ENCODE measurements around the gene LRRC4C.

LRRC4C gene

GRCh38 chr11:41250408-41250935 is 209.0 kb downstream of the LRRC4C start:
- Histone ChIP-seq H3K9me3 (ENCODE audit: control insufficient read depth, low read length) (no peaks in the 10 kb centered on the region), H3K4me3 (ENCODE audit: low read length) (no peak overlapping the region), H3K36me3 (ENCODE audit: control insufficient read depth, insufficient read depth, low read length, severe bottlenecking) (no peaks in the 10 kb centered on the region), H3K27me3 (replicated peaks; ENCODE audit: control insufficient read depth, insufficient read depth, low read length) (no peaks in the 10 kb centered on the region), H3K9ac (ENCODE audit: low read length) (no peak overlapping the region), H3K4me1 (ENCODE audit: control insufficient read depth, insufficient read depth, low read length) (peaks cover 1% of the 10 kb centered on the region)
- DNase-seq (ENCODE audit: low read depth), result no peak

GRCh38 chr11:41247621-41248020 is 211.8 kb downstream of the LRRC4C start:
- Histone ChIP-seq H3K27me3 (replicated peaks; ENCODE audit: control insufficient read depth, insufficient read depth, low read length) (no peaks in the 10 kb centered on the region), H3K36me3 (ENCODE audit: control insufficient read depth, insufficient read depth, low read length, severe bottlenecking) (no peaks in the 10 kb centered on the region), H3K4me1 (ENCODE audit: control insufficient read depth, insufficient read depth, low read length) (peaks cover 6% of the 10 kb centered on the region), H3K9ac (ENCODE audit: low read length) (no peak overlapping the region), H3K9me3 (ENCODE audit: control insufficient read depth, low read length) (no peaks in the 10 kb centered on the region), H3K4me3 (ENCODE audit: low read length) (no peak overlapping the region)
- no peak for DNase-seq (ENCODE audit: low read depth)

DNA sequence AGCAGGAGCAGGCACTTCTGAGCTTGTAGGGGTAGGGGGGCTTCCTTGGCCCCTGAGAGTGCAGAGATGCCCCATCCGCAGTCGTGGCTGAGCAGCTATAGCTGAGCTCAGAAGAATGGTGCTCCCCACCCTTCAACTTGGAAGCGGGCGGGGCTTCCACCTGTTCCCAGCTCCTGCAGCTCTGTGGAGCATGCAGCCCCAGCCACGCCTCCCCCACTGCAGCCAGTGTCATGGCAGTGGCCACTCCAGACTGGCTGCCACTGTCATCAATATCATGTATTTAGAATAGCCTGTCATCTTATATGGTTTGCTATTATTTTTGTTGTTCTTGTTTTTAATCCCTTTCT is 213.1 kb downstream of the LRRC4C start:
- Histone ChIP-seq H3K4me1 (ENCODE audit: control insufficient read depth, insufficient read depth, low read length) (peaks cover 6% of the 10 kb centered on the region), H3K36me3 (ENCODE audit: control insufficient read depth, insufficient read depth, low read length, severe bottlenecking) (no peaks in the 10 kb centered on the region), H3K9me3 (ENCODE audit: control insufficient read depth, low read length) (no peaks in the 10 kb centered on the region), H3K4me3 (ENCODE audit: low read length) (no peak overlapping the region), H3K9ac (ENCODE audit: low read length) (no peak overlapping the region), H3K27me3 (replicated peaks; ENCODE audit: control insufficient read depth, insufficient read depth, low read length) (no peaks in the 10 kb centered on the region)
- DNase-seq (ENCODE audit: low read depth), result no peak

GRCh38 chr11:41245704-41246398 is 213.6 kb downstream of the LRRC4C start:
- H3K9me3 ChIP-seq (ENCODE audit: control insufficient read depth, low read length), result no peaks in the 10 kb centered on the region
- no peak overlapping the region for H3K4me3 ChIP-seq (ENCODE audit: low read length)
- no peaks in the 10 kb centered on the region for H3K27me3 ChIP-seq (replicated peaks; ENCODE audit: control insufficient read depth, insufficient read depth, low read length)
- peaks cover 6% of the 10 kb centered on the region for H3K4me1 ChIP-seq (ENCODE audit: control insufficient read depth, insufficient read depth, low read length)
- DNase-seq (ENCODE audit: low read depth), result no peak
- H3K36me3 ChIP-seq (ENCODE audit: control insufficient read depth, insufficient read depth, low read length, severe bottlenecking), result no peaks in the 10 kb centered on the region
- H3K9ac ChIP-seq (ENCODE audit: low read length), result no peak overlapping the region

DNA sequence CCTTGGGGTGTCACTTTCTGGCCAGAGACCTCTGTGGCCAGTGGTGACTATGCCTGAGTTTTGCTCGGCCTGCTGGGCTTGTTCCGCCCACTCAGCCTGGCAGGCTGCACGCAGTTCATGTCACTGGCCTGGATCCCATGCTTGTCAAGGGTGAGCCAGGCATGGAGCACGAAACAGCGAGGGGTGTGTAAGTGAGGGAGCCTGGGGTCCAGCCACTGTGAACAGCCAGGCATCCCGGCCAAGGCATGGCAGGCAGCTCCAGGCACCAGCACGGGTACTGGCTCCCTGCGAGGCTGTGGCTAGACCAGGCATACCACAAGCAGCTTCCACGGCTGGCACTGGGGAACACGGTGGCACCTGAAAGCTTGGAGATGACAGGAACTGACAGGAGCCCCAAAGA is 214.3 kb downstream of the LRRC4C start:
- Histone ChIP-seq H3K4me1 (ENCODE audit: control insufficient read depth, insufficient read depth, low read length) (peaks cover 6% of the 10 kb centered on the region), H3K9me3 (ENCODE audit: control insufficient read depth, low read length) (no peaks in the 10 kb centered on the region), H3K4me3 (ENCODE audit: low read length) (no peak overlapping the region), H3K36me3 (ENCODE audit: control insufficient read depth, insufficient read depth, low read length, severe bottlenecking) (no peaks in the 10 kb centered on the region), H3K9ac (ENCODE audit: low read length) (no peak overlapping the region), H3K27me3 (replicated peaks; ENCODE audit: control insufficient read depth, insufficient read depth, low read length) (no peaks in the 10 kb centered on the region)
- no peak for DNase-seq (ENCODE audit: low read depth)

- DNase-seq (ENCODE audit: low read depth), result no peak
- Histone ChIP-seq H3K9me3 (ENCODE audit: control insufficient read depth, low read length) (no peaks in the 10 kb centered on the region), H3K9ac (ENCODE audit: low read length) (no peak overlapping the region), H3K27me3 (replicated peaks; ENCODE audit: control insufficient read depth, insufficient read depth, low read length) (no peaks in the 10 kb centered on the region), H3K4me3 (ENCODE audit: low read length) (no peak overlapping the region), H3K36me3 (ENCODE audit: control insufficient read depth, insufficient read depth, low read length, severe bottlenecking) (no peaks in the 10 kb centered on the region), H3K4me1 (ENCODE audit: control insufficient read depth, insufficient read depth, low read length) (no peaks in the 10 kb centered on the region)
Observed at GRCh38 chr11:41237382-41237781, 222.1 kb downstream of the LRRC4C start.

GRCh38 chr11:41235668-41236067 is 223.8 kb downstream of the LRRC4C start:
- Histone ChIP-seq H3K9ac (ENCODE audit: low read length) (no peak overlapping the region), H3K27me3 (replicated peaks; ENCODE audit: control insufficient read depth, insufficient read depth, low read length) (no peaks in the 10 kb centered on the region), H3K9me3 (ENCODE audit: control insufficient read depth, low read length) (no peaks in the 10 kb centered on the region), H3K4me1 (ENCODE audit: control insufficient read depth, insufficient read depth, low read length) (no peaks in the 10 kb centered on the region), H3K4me3 (ENCODE audit: low read length) (no peak overlapping the region), H3K36me3 (ENCODE audit: control insufficient read depth, insufficient read depth, low read length, severe bottlenecking) (no peaks in the 10 kb centered on the region)
- DNase-seq (ENCODE audit: low read depth), result no peak

GRCh38 chr11:41225856-41226633 is 233.4 kb downstream of the LRRC4C start:
- Histone ChIP-seq H3K4me1 (ENCODE audit: control insufficient read depth, insufficient read depth, low read length) (no peaks in the 10 kb centered on the region), H3K27me3 (replicated peaks; ENCODE audit: control insufficient read depth, insufficient read depth, low read length) (no peaks in the 10 kb centered on the region), H3K4me3 (ENCODE audit: low read length) (no peak overlapping the region), H3K9ac (ENCODE audit: low read length) (no peak overlapping the region), H3K36me3 (ENCODE audit: control insufficient read depth, insufficient read depth, low read length, severe bottlenecking) (no peaks in the 10 kb centered on the region), H3K9me3 (ENCODE audit: control insufficient read depth, low read length) (no peaks in the 10 kb centered on the region)
- no peak for DNase-seq (ENCODE audit: low read depth)

GRCh38 chr11:41222236-41222635 is 237.2 kb downstream of the LRRC4C start:
- H3K9me3 ChIP-seq (ENCODE audit: control insufficient read depth, low read length), result no peaks in the 10 kb centered on the region
- H3K27me3 ChIP-seq (replicated peaks; ENCODE audit: control insufficient read depth, insufficient read depth, low read length), result no peaks in the 10 kb centered on the region
- no peak overlapping the region for H3K9ac ChIP-seq (ENCODE audit: low read length)
- H3K4me1 ChIP-seq (ENCODE audit: control insufficient read depth, insufficient read depth, low read length), result no peaks in the 10 kb centered on the region
- no peak for DNase-seq (ENCODE audit: low read depth)
- H3K36me3 ChIP-seq (ENCODE audit: control insufficient read depth, insufficient read depth, low read length, severe bottlenecking), result no peaks in the 10 kb centered on the region
- no peak overlapping the region for H3K4me3 ChIP-seq (ENCODE audit: low read length)

GRCh38 chr11:41206388-41206787 is 253.1 kb downstream of the LRRC4C start:
- Histone ChIP-seq H3K27me3 (replicated peaks; ENCODE audit: control insufficient read depth, insufficient read depth, low read length) (no peaks in the 10 kb centered on the region), H3K9me3 (ENCODE audit: control insufficient read depth, low read length) (no peaks in the 10 kb centered on the region), H3K36me3 (ENCODE audit: control insufficient read depth, insufficient read depth, low read length, severe bottlenecking) (no peaks in the 10 kb centered on the region), H3K4me1 (ENCODE audit: control insufficient read depth, insufficient read depth, low read length) (no peaks in the 10 kb centered on the region), H3K4me3 (ENCODE audit: low read length) (no peak overlapping the region), H3K9ac (ENCODE audit: low read length) (no peak overlapping the region)
- no peak for DNase-seq (ENCODE audit: low read depth)

DNA sequence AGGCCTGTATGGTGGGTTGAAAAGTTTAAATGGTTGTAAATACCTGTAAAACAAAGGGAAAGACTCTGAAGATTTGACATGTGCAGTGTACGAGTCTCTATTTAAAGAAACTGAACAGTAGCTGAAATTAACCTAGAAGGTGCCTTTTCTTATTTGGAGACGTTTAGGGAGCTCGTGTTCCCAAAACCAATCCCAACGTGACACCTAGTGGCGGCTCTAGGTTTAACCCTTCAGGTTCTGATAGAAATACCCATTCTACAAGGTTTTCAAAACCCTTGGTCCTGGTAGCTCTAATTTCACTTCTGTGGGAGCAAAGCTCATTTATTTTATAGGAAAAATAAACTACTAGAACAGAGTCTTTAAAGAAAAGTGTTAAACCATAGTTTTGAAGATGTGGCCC is 258.3 kb downstream of the LRRC4C start:
- Histone ChIP-seq H3K4me3 (ENCODE audit: low read length) (no peak overlapping the region), H3K36me3 (ENCODE audit: control insufficient read depth, insufficient read depth, low read length, severe bottlenecking) (no peaks in the 10 kb centered on the region), H3K9ac (ENCODE audit: low read length) (no peak overlapping the region), H3K4me1 (ENCODE audit: control insufficient read depth, insufficient read depth, low read length) (no peaks in the 10 kb centered on the region), H3K27me3 (replicated peaks; ENCODE audit: control insufficient read depth, insufficient read depth, low read length) (no peaks in the 10 kb centered on the region), H3K9me3 (ENCODE audit: control insufficient read depth, low read length) (peaks cover 7% of the 10 kb centered on the region)
- DNase-seq (ENCODE audit: low read depth), result no peak

All from adipocyte (in vitro differentiated cells).